Measurements from ENCODE around the gene MPG.

The MPG gene

GRCh38 chr16:53346-54236 is 24.4 kb upstream of the MPG start, which contains the start of the genes POLR3K and SNRNP25:
Gene POLR3K, minus strand, starts transcription at chr16:53608. Its CDS starts 22 bp downstream, at chr16:53586.
Gene SNRNP25, plus strand, starts transcription at chr16:53828. Its CDS starts 189 bp downstream, at chr16:54017.
- peak; percentile 99 for DNase-seq

GRCh38 chr16:54237-54581 is 23.8 kb upstream of the MPG start:
- DNase-seq: no peak

GRCh38 chr16:55571-56136 is 22.4 kb upstream of the MPG start:
- no peak for DNase-seq

- DNase-seq: no peak
Measured at GRCh38 chr16:56231-56927, 21.6 kb upstream of the MPG start.

- no peak for DNase-seq
Measured at GRCh38 chr16:57711-58110, 20.3 kb upstream of the MPG start.

GRCh38 chr16:58491-59439 is 19.3 kb upstream of the MPG start:
- no peak for DNase-seq

GRCh38 chr16:59440-60059 is 18.5 kb upstream of the MPG start:
- no peak for DNase-seq

GRCh38 chr16:60166-60565 is 17.9 kb upstream of the MPG start:
- DNase-seq: no peak

GRCh38 chr16:60929-61878 is 16.8 kb upstream of the MPG start:
- DNase-seq: no peak

GRCh38 chr16:61879-62281 is 16.1 kb upstream of the MPG start:
- DNase-seq: no peak

- no peak for DNase-seq
Measured at GRCh38 chr16:62283-62967, 15.6 kb upstream of the MPG start.

- no peak for DNase-seq
Measured at GRCh38 chr16:62968-63391, 15.0 kb upstream of the MPG start.

GRCh38 chr16:63466-63865 is 14.6 kb upstream of the MPG start:
- DNase-seq: no peak

- DNase-seq: no peak
Measured at GRCh38 chr16:63998-64913, 13.8 kb upstream of the MPG start.

GRCh38 chr16:64914-65255 is 13.1 kb upstream of the MPG start:
- no peak for DNase-seq

GRCh38 chr16:65745-66144 is 12.3 kb upstream of the MPG start:
- peak; percentile 91 for DNase-seq

GRCh38 chr16:66309-67182 is 11.5 kb upstream of the MPG start:
- no peak for DNase-seq

GRCh38 chr16:67183-67791 is 10.7 kb upstream of the MPG start:
- no peak for DNase-seq

All from stimulated activated CD4-positive, alpha-beta T cell treated with anti-CD3 and anti-CD28 coated beads, Interleukin-15, amount 100 ng/mL, for 24 hours (primary cell).